HepG2 (cell line): ENCODE data around the gene KCNN2. TPM values are rescaled to one million over a fixed set of nuclear protein-coding genes. Genes with fewer than 3 reads are reported as not detected.

Experiments
- ATAC-seq: fragments of 200-7000 bp; cut with Tn5 transposase; 3 replicates; pipeline ENCODE4 v1.9.1; 2020; ENCODE audit warnings: mild to moderate bottlenecking, moderate library complexity
- BruUV-seq: library from RNA; stranded (reverse); fragments of 400-500 nt; replicated peaks from 2 replicates; lab custom pipeline; 2021; lab: Mats Ljungman, UMichigan
- CTCF ChIA-PET: fragments of 300-600 bp; formaldehyde crosslinking; extraction: SDS; loops from one replicate; lab custom pipeline; 2021; ENCODE audit warnings: low total read pairs, inconsistent platforms, low intra/inter-chr PET ratio; lab: Yijun Ruan, JAX
- POLR2A ChIA-PET: fragments of 350-600 bp; sonication (Branson Sonifier 250); formaldehyde crosslinking; loops from one replicate; lab custom pipeline; 2020; ENCODE audit warnings: antibody characterized with exemption, inconsistent platforms; lab: Yijun Ruan, JAX
- DNase-seq: peaks from one replicate; pipeline ENCODE4 v3.0.0-alpha.2; 2015; ENCODE audit warnings: low spot score
- FAIRE-seq: peaks from 3 replicates; lab custom pipeline; 2011; peaks lifted over from hg19 to GRCh38; lab: Jason Lieb, UNC
- H2AFZ ChIP-seq: one replicate; pipeline ENCODE4 v1.6.1; 2011; ENCODE audit warnings: low read length, inconsistent platforms
- H3K27ac ChIP-seq: fragments of 300-600 bp; 3 replicates; pipeline ENCODE4 v1.8.0; 2011; ENCODE audit warnings: mixed run types, mild to moderate bottlenecking, mixed read lengths, low read length, inconsistent platforms; ENCODE audit not compliant: insufficient read depth; ENCODE audit errors: extremely low read length
- H3K27me3 ChIP-seq, 2 experiments: fragments of 200-600 bp in 1 of 2; 2 replicates in 1 of 2; 3 replicates in 1 of 2; pipeline versions ENCODE4 v1.6.0 to v1.8.0; 2011; ENCODE audit warnings: low read length in 2 of 2, mild to moderate bottlenecking in 2 of 2, moderate library complexity in 2 of 2, inconsistent platforms in 1 of 2; ENCODE audit not compliant: insufficient read depth in 2 of 2, control insufficient read depth in 1 of 2
- H3K36me3 ChIP-seq, 2 experiments: fragments of 200-600 bp in 1 of 2; replicated peaks in 1 of 2; 2 replicates in 1 of 2; 3 replicates in 1 of 2; pipeline versions ENCODE4 v1.5.1 to v1.8.0; 2011; ENCODE audit warnings: low read length in 2 of 2, inconsistent platforms in 1 of 2; ENCODE audit not compliant: insufficient read depth in 2 of 2, control insufficient read depth in 1 of 2
- H3K4me1 ChIP-seq: 2 replicates; pipeline ENCODE4 v1.5.1; 2012; ENCODE audit warnings: low read length, inconsistent platforms; ENCODE audit not compliant: insufficient read depth
- H3K4me2 ChIP-seq: 2 replicates; pipeline ENCODE4 v1.6.0; 2011; ENCODE audit warnings: low read depth, low read length, inconsistent platforms
- H3K4me3 ChIP-seq, 3 experiments: fragments of 200-600 bp in 1 of 3; sonication (generic), shearing (Covaris generic) in 1 of 3; replicated peaks in 1 of 3; 2 replicates each; pipeline ENCODE4 v1.5.1; 2011 to 2016; ENCODE audit warnings: low read length in 3 of 3, inconsistent platforms in 2 of 3, low read depth in 2 of 3, mild to moderate bottlenecking in 2 of 3, control low read depth in 1 of 3, mixed read lengths in 1 of 3; ENCODE audit not compliant: insufficient read depth in 1 of 3
- H3K79me2 ChIP-seq: one replicate; pipeline ENCODE4 v1.6.1; 2011; ENCODE audit warnings: low read length, inconsistent platforms; ENCODE audit not compliant: insufficient read depth
- H3K9ac ChIP-seq: 2 replicates; pipeline ENCODE4 v1.6.0; 2011; ENCODE audit warnings: mild to moderate bottlenecking, low read depth, low read length, inconsistent platforms; ENCODE audit not compliant: insufficient read depth
- H3K9me3 ChIP-seq: 2 replicates; pipeline ENCODE4 v1.5.1; 2012; ENCODE audit warnings: mild to moderate bottlenecking, low read length
- H4K20me1 ChIP-seq: 2 replicates; pipeline ENCODE4 v1.6.0; 2011; ENCODE audit warnings: inconsistent platforms, mild to moderate bottlenecking, low read length, moderate library complexity; ENCODE audit not compliant: insufficient read depth
- ETV5 ChIP-seq: IDR thresholded peaks from 2 replicates; pipeline ENCODE4 v1.6.1; 2018; ENCODE audit warnings: missing biosample characterization, missing genetic modification reagents, inconsistent platforms, borderline replicate concordance
- EZH2 ChIP-seq: conservative IDR thresholded peaks from 2 replicates; pipeline ENCODE4 v1.6.1; 2012; ENCODE audit warnings: mild to moderate bottlenecking, low read depth, low read length, moderate library complexity
- MYNN ChIP-seq: sonication (generic); formaldehyde crosslinking; IDR thresholded peaks from 2 replicates; pipeline ENCODE4 v1.4.0; 2020; ENCODE audit warnings: mild to moderate bottlenecking, low read depth, missing genetic modification reagents
- PHF8 ChIP-seq: sonication (generic); formaldehyde crosslinking; IDR thresholded peaks from 2 replicates; pipeline ENCODE4 v1.5.0; 2020; ENCODE audit warnings: missing genetic modification reagents
- SRSF9 ChIP-seq: fragments of 200-400 bp; formaldehyde crosslinking; IDR thresholded peaks from 2 replicates; pipeline ENCODE4 v1.6.1; 2018; ENCODE audit warnings: borderline replicate concordance, mild to moderate bottlenecking, low read depth, low read length; ENCODE audit not compliant: insufficient read depth, poor library complexity, severe bottlenecking
- STAG1 ChIP-seq: sonication (generic); formaldehyde crosslinking; IDR thresholded peaks from 2 replicates; pipeline ENCODE4 v1.4.0; 2020; ENCODE audit warnings: missing genetic modification reagents
- TCF7L2 ChIP-seq: IDR thresholded peaks from 2 replicates; pipeline ENCODE4 v1.6.1; 2011; ENCODE audit warnings: mild to moderate bottlenecking, low read depth, low read length, moderate library complexity
- ZFP82 ChIP-seq: sonication (generic); formaldehyde crosslinking; IDR thresholded peaks from 2 replicates; pipeline ENCODE4 v1.5.1; 2020; ENCODE audit warnings: mild to moderate bottlenecking, missing genetic modification reagents, borderline replicate concordance
- WGBS: methylation state at CpG from one replicate; pipeline ENCODE4 v1.1.6; 2017; ENCODE audit warnings: low lambda C conversion rate; 5-methylcytosine and 5-hydroxymethylcytosine counted together
- in situ Hi-C: cut with HindIII; loops from 2 replicates; pipeline ENCODE4 v1.10.0; 2017; ENCODE audit warnings: low pct_unique_long_range_greater_than_20kb; ENCODE audit not compliant: extremely low pct_ligation_motif_present
- intact Hi-C: fragments of 100-400 bp; cut with micrococcal nuclease; formaldehyde crosslinking; loops from one replicate; pipeline ENCODE4 v1.10.0; 2022; ENCODE audit not compliant: unreplicated experiment
- polyA plus RNA-seq, 8 experiments: library from polyadenylated mRNA; depleted of rRNA in 3 of 8; stranded (reverse) in 7 of 8; unstranded in 1 of 8; fragments of >200 nt; fragmentation: Illumina TruSeq in 4 of 8; extraction: Trizol in 4 of 8; gene quantifications; 2 replicates each; pipeline versions ENCODE4 v1.2.1 to v1.2.3, GENCODE V29; 2011 to 2016; ENCODE audit warnings: low read depth in 4 of 8, missing spikeins in 1 of 8, mixed read lengths in 1 of 8; ENCODE audit not compliant: insufficient read depth in 1 of 8
- total RNA-seq, 5 experiments: library from RNA; depleted of rRNA; stranded (reverse); fragments of >200 nt; fragmentation: Illumina TruSeq; extraction: Trizol; gene quantifications; 2 replicates each; pipeline ENCODE4 v1.2.3, GENCODE V29; 2016; ENCODE audit warnings: low read depth in 1 of 5
- TF ChIP-seq, protein P1 (sequence below): sonication (generic); formaldehyde crosslinking; IDR thresholded peaks from 2 replicates; pipeline ENCODE4 v1.4.0; 2020; ENCODE audit warnings: low read depth, missing genetic modification reagents
- TF ChIP-seq, protein P2 (sequence below): IDR thresholded peaks from 2 replicates; pipeline ENCODE4 v1.6.1; 2016
- TF ChIP-seq, protein P3 (sequence below): sonication (generic); formaldehyde crosslinking; IDR thresholded peaks from 2 replicates; pipeline ENCODE4 v1.8.1; 2023; ENCODE audit warnings: missing genetic modification reagents, inconsistent platforms, borderline replicate concordance
- TF ChIP-seq, protein P4 (sequence below): IDR thresholded peaks from 2 replicates; pipeline ENCODE4 v1.6.1; 2012; ENCODE audit warnings: inconsistent platforms
- TF ChIP-seq, protein P5 (sequence below): sonication (generic); formaldehyde crosslinking; IDR thresholded peaks from 2 replicates; pipeline ENCODE4 v1.5.0; 2020; ENCODE audit warnings: missing genetic modification reagents

KCNN2 gene
- total and polyA plus RNA-seq, 2 of the 13 experiments (the other 11 are each of a cell fraction or from before 2014, with no cell fraction given), result not detected

DNA sequence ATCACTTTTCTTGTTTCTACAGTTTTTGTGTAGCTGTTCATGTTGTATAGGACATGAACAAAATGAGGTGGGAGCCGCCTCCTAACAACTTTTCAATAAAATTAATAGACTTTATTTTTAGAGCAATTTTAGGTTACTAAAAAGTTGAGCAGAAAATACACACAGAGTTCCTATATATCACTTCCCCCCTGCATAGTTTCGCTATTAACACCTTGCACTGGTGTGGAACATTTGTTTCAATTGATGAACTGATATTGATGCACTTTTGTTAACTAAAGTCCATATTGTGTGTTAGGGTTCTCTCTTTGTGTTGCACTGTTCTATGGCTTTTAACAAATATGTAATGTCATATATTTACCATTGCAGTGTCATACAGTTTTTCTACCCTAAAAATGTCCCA, 47.8 kb upstream of the KCNN2 start:
- no peak overlapping the region for H3K9ac ChIP-seq
- no peak overlapping the region for H2AFZ ChIP-seq
- ChIA-PET CTCF (no interaction called here), POLR2A (no interaction called here)
- no peaks in the 10 kb centered on the region for H3K9me3 ChIP-seq
- no peaks in the 10 kb centered on the region for H3K36me3 ChIP-seq
- H3K27me3 ChIP-seq, result no peaks in the 10 kb centered on the region; a peak in 1 of 5 replicates
- H4K20me1 ChIP-seq, result no peaks in the 10 kb centered on the region
- H3K27ac ChIP-seq, result no peak overlapping the region
- H3K4me2 ChIP-seq, result no peak overlapping the region
- in situ Hi-C loops, result no loop called here
- ATAC-seq (no peak), DNase-seq (no peak), FAIRE-seq (no peak)
- WGBS, result 5% methylated on average over 2 of the region's 2 CpGs
- TF ChIP-seq, protein P1, sequence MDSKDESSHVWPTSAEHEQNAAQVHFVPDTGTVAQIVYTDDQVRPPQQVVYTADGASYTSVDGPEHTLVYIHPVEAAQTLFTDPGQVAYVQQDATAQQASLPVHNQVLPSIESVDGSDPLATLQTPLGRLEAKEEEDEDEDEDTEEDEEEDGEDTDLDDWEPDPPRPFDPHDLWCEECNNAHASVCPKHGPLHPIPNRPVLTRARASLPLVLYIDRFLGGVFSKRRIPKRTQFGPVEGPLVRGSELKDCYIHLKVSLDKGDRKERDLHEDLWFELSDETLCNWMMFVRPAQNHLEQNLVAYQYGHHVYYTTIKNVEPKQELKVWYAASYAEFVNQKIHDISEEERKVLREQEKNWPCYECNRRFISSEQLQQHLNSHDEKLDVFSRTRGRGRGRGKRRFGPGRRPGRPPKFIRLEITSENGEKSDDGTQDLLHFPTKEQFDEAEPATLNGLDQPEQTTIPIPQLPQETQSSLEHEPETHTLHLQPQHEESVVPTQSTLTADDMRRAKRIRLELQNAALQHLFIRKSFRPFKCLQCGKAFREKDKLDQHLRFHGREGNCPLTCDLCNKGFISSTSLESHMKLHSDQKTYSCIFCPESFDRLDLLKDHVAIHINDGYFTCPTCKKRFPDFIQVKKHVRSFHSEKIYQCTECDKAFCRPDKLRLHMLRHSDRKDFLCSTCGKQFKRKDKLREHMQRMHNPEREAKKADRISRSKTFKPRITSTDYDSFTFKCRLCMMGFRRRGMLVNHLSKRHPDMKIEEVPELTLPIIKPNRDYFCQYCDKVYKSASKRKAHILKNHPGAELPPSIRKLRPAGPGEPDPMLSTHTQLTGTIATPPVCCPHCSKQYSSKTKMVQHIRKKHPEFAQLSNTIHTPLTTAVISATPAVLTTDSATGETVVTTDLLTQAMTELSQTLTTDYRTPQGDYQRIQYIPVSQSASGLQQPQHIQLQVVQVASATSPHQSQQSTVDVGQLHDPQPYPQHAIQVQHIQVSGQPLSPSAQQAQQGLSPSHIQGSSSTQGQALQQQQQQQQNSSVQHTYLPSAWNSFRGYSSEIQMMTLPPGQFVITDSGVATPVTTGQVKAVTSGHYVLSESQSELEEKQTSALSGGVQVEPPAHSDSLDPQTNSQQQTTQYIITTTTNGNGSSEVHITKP, result no peak
- TF ChIP-seq, protein P2, sequence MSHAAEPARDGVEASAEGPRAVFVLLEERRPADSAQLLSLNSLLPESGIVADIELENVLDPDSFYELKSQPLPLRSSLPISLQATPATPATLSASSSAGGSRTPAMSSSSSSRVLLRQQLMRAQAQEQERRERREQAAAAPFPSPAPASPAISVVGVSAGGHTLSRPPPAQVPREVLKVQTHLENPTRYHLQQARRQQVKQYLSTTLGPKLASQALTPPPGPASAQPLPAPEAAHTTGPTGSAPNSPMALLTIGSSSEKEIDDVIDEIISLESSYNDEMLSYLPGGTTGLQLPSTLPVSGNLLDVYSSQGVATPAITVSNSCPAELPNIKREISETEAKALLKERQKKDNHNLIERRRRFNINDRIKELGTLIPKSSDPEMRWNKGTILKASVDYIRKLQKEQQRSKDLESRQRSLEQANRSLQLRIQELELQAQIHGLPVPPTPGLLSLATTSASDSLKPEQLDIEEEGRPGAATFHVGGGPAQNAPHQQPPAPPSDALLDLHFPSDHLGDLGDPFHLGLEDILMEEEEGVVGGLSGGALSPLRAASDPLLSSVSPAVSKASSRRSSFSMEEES (CRISPR knock-in tag), result no peak
- TF ChIP-seq, protein P3, sequence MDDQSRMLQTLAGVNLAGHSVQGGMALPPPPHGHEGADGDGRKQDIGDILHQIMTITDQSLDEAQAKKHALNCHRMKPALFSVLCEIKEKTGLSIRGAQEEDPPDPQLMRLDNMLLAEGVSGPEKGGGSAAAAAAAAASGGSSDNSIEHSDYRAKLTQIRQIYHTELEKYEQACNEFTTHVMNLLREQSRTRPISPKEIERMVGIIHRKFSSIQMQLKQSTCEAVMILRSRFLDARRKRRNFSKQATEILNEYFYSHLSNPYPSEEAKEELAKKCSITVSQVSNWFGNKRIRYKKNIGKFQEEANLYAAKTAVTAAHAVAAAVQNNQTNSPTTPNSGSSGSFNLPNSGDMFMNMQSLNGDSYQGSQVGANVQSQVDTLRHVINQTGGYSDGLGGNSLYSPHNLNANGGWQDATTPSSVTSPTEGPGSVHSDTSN, result no peak
- TF ChIP-seq EZH2 (no peak), TCF7L2 (no peak), MYNN (CRISPR knock-in tag) (no peak), PHF8 (CRISPR knock-in tag) (no peak), ZFP82 (CRISPR knock-in tag) (no peak), ETV5 (CRISPR knock-in tag) (no peak), STAG1 (CRISPR knock-in tag) (no peak), SRSF9 (no peak)
- TF ChIP-seq, protein P4, sequence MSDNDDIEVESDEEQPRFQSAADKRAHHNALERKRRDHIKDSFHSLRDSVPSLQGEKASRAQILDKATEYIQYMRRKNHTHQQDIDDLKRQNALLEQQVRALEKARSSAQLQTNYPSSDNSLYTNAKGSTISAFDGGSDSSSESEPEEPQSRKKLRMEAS, result no peak
- TF ChIP-seq, protein P5, sequence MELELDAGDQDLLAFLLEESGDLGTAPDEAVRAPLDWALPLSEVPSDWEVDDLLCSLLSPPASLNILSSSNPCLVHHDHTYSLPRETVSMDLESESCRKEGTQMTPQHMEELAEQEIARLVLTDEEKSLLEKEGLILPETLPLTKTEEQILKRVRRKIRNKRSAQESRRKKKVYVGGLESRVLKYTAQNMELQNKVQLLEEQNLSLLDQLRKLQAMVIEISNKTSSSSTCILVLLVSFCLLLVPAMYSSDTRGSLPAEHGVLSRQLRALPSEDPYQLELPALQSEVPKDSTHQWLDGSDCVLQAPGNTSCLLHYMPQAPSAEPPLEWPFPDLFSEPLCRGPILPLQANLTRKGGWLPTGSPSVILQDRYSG, result no peak
- no TSS peak for BruUV-seq
- intact Hi-C loops, result no loop called here
- H3K79me2 ChIP-seq, result no peaks in the 10 kb centered on the region
- no peaks in the 10 kb centered on the region for H3K4me1 ChIP-seq
- H3K4me3 ChIP-seq, result no peak overlapping the region
